ENCODE measurements around the gene LMAN2. TPM values are rescaled to one million over a fixed set of nuclear protein-coding genes. Genes with fewer than 3 reads are reported as not detected.

The LMAN2 gene
- total RNA-seq, 1 experiment from 2014 or later, result 128 TPM

GRCh38 chr5:177325868-177326381 is 25.5 kb downstream of the LMAN2 start:
- Histone ChIP-seq H2AFZ (ENCODE audit: low read depth, low read length, poor library complexity, severe bottlenecking) (no peak overlapping the region), H3K27ac (ENCODE audit: low read depth, low read length) (no peak overlapping the region), H4K20me1 (ENCODE audit: insufficient read depth) (no peaks in the 10 kb centered on the region), H3K4me1 (ENCODE audit: control insufficient read depth in 1 of 2, insufficient read depth in 2 of 2, low read length in 2 of 2) (peaks cover 7 to 11% of the 10 kb centered on the region in 2 experiments; a peak in 3 of 4 replicates), H3K9me3 (ENCODE audit: control insufficient read depth in 1 of 2, insufficient read depth in 1 of 2, low read depth in 1 of 2, low read length in 2 of 2) (no peaks in the 10 kb centered on the region), H3K9ac (ENCODE audit: low read length) (no peak overlapping the region), H3K9me2 (ENCODE audit: insufficient read depth) (no peaks in the 10 kb centered on the region), H3K4me3 (replicated peaks in 1 of 2; ENCODE audit: low read depth in 1 of 2, low read length in 2 of 2) (no peak overlapping the region), H3K27me3 (ENCODE audit: insufficient read depth, low read length) (no peaks in the 10 kb centered on the region), H3K36me3 (ENCODE audit: control insufficient read depth in 1 of 2, insufficient read depth in 2 of 2, low read length in 2 of 2) (no peaks in the 10 kb centered on the region; a peak in 1 of 4 replicates), H3K79me2 (ENCODE audit: insufficient read depth, low read length) (no peaks in the 10 kb centered on the region), H3K4me2 (ENCODE audit: low read length) (peak overlapping the region; percentile 42)
- CTCF ChIA-PET, result no interaction called here
- POLR2A ChIA-PET, result no interaction called here
- RAD21 ChIA-PET (ENCODE audit: low non-redundant PET in 1 of 2, low total read pairs in 2 of 2, uncharacterized antibody in 2 of 2, unreplicated experiment in 2 of 2), result no interaction called here
- intact Hi-C loops (cut with micrococcal nuclease), result no loop called here
- TF ChIP-seq POLR2AphosphoS5 (IDR thresholded peaks at IDR 0.05; ENCODE audit: low read depth, low read length), result no peak
- TF ChIP-seq REST (IDR thresholded peaks at IDR 0.05; ENCODE audit: low read depth), result no peak
- DNase-seq (ENCODE audit: low read depth, low spot score), result no peak
- no TSS peak for BruUV-seq (replicated peaks)
- ATAC-seq, result peak; percentile 61; the same call in 1 of the 2 replicates

- Histone ChIP-seq H3K36me3 (ENCODE audit: control insufficient read depth in 1 of 2, insufficient read depth in 2 of 2, low read length in 2 of 2) (no peaks in the 10 kb centered on the region), H3K79me2 (ENCODE audit: insufficient read depth, low read length) (no peaks in the 10 kb centered on the region), H3K9me2 (ENCODE audit: insufficient read depth) (no peaks in the 10 kb centered on the region), H3K4me3 (replicated peaks in 1 of 2; ENCODE audit: low read depth in 1 of 2, low read length in 2 of 2) (no peak overlapping the region), H3K27me3 (ENCODE audit: insufficient read depth, low read length) (no peaks in the 10 kb centered on the region), H3K9ac (ENCODE audit: low read length) (no peak overlapping the region), H4K20me1 (ENCODE audit: insufficient read depth) (no peaks in the 10 kb centered on the region), H3K4me1 (ENCODE audit: control insufficient read depth in 1 of 2, insufficient read depth in 2 of 2, low read length in 2 of 2) (peaks cover 2 to 12% of the 10 kb centered on the region in 2 experiments; a peak in 3 of 4 replicates), H2AFZ (ENCODE audit: low read depth, low read length, poor library complexity, severe bottlenecking) (no peak overlapping the region), H3K4me2 (ENCODE audit: low read length) (no peak overlapping the region), H3K27ac (ENCODE audit: low read depth, low read length) (no peak overlapping the region), H3K9me3 (ENCODE audit: control insufficient read depth in 1 of 2, insufficient read depth in 1 of 2, low read depth in 1 of 2, low read length in 2 of 2) (no peaks in the 10 kb centered on the region)
- intact Hi-C loops (cut with micrococcal nuclease), result no loop called here
- ATAC-seq (no peak), DNase-seq (ENCODE audit: low read depth, low spot score) (no peak)
- ChIA-PET POLR2A (interaction anchor here (0.7 kb wide), 1 partner anchor 885 kb away, joined by 4 read pairs; no protein-coding TSS in a partner anchor), CTCF (no interaction called here), RAD21 (ENCODE audit: low non-redundant PET in 1 of 2, low total read pairs in 2 of 2, uncharacterized antibody in 2 of 2, unreplicated experiment in 2 of 2) (no interaction called here)
- no TSS peak for BruUV-seq (replicated peaks)
- TF ChIP-seq POLR2AphosphoS5 (IDR thresholded peaks at IDR 0.05; ENCODE audit: low read depth, low read length) (no peak), ELF1 (IDR thresholded peaks at IDR 0.05; ENCODE audit: borderline replicate concordance, low read depth) (no peak), SIN3A (IDR thresholded peaks at IDR 0.05; ENCODE audit: low read depth) (no peak), JUND (IDR thresholded peaks at IDR 0.05) (no peak), ZBTB33 (IDR thresholded peaks at IDR 0.05; ENCODE audit: extremely low read depth, insufficient replicate concordance, low read length) (no peak), EZH2phosphoT487 (IDR thresholded peaks at IDR 0.05; ENCODE audit: borderline replicate concordance) (no peak), CTCF (IDR thresholded peaks at IDR 0.05 in 2 of 3, conservative IDR thresholded peaks at IDR 0.05 in 1 of 3; ENCODE audit: borderline replicate concordance in 1 of 3, insufficient read depth in 1 of 3, low read depth in 2 of 3, low read length in 2 of 3) (no peak), EZH2 (IDR thresholded peaks at IDR 0.05) (no peak), POLR2A (IDR thresholded peaks at IDR 0.05; ENCODE audit: borderline replicate concordance, extremely low read depth, insufficient read depth, insufficient read length) (no peak), FOSL1 (IDR thresholded peaks at IDR 0.05; ENCODE audit: low read depth) (no peak), SP1 (IDR thresholded peaks at IDR 0.05; ENCODE audit: low read depth) (no peak)
Measured at GRCh38 chr5:177320879-177321278, 30.6 kb downstream of the LMAN2 start.
